Kidney epithelial cell (primary cell): ENCODE results near the gene TJP2. TPM values are rescaled to one million over a fixed set of nuclear protein-coding genes. Genes with fewer than 3 reads are reported as not detected.

Experiments used
- DNase-seq: peaks from one replicate; pipeline ENCODE4 v3.0.0-alpha.2; 2010; ENCODE audit warnings: low read depth
- H3K27me3 ChIP-seq: 2 replicates; pipeline ENCODE4 v1.6.0; 2011; ENCODE audit warnings: low read length; ENCODE audit not compliant: control insufficient read depth, insufficient read depth
- H3K36me3 ChIP-seq: 2 replicates; pipeline ENCODE4 v1.5.1; 2011; ENCODE audit warnings: low read length; ENCODE audit not compliant: control insufficient read depth, insufficient read depth
- H3K4me3 ChIP-seq: 2 replicates; pipeline ENCODE4 v1.5.1; 2011; ENCODE audit warnings: low read depth, mild to moderate bottlenecking, control low read depth, low read length
- CTCF ChIP-seq: IDR thresholded peaks from 2 replicates; pipeline ENCODE4 v1.5.1; 2011; ENCODE audit warnings: mild to moderate bottlenecking, moderate library complexity, low read length, control low read depth, inconsistent platforms; ENCODE audit not compliant: insufficient read depth, poor library complexity, severe bottlenecking
- total RNA-seq: library from RNA; depleted of rRNA; stranded (reverse); fragments of >200 nt; gene quantifications from 2 replicates; pipeline ENCODE4 v1.2.3, GENCODE V29; 2015

Gene TJP2
- total RNA-seq, 1 donor from 2014 or later = 341 TPM

- no peak for DNase-seq
- peaks cover 2% of the 10 kb centered on the region for H3K36me3 ChIP-seq
- TF ChIP-seq CTCF = no peak
- H3K27me3 ChIP-seq = no peaks in the 10 kb centered on the region
- no peak overlapping the region for H3K4me3 ChIP-seq
Observed at GRCh38 chr9:69243116-69243515, 69.0 kb downstream of the TJP2 start.

GRCh38 chr9:69246629-69247028 lies 72.6 kb downstream of the TJP2 start:
- no peak for TF ChIP-seq CTCF
- Histone ChIP-seq H3K27me3 (no peaks in the 10 kb centered on the region), H3K4me3 (no peak overlapping the region), H3K36me3 (peaks cover 6% of the 10 kb centered on the region)
- DNase-seq = no peak

- no peak overlapping the region for H3K4me3 ChIP-seq
- H3K27me3 ChIP-seq = no peaks in the 10 kb centered on the region
- peaks cover 6% of the 10 kb centered on the region for H3K36me3 ChIP-seq
- DNase-seq = no peak
- TF ChIP-seq CTCF = no peak
Observed at GRCh38 chr9:69248005-69248404, 73.9 kb downstream of the TJP2 start.

- no peaks in the 10 kb centered on the region for H3K27me3 ChIP-seq
- no peak for DNase-seq
- H3K36me3 ChIP-seq = peaks cover 6% of the 10 kb centered on the region
- no peak for TF ChIP-seq CTCF
- no peak overlapping the region for H3K4me3 ChIP-seq
Observed at GRCh38 chr9:69249337-69249736, 75.3 kb downstream of the TJP2 start.

GRCh38 chr9:69250681-69251080 lies 76.6 kb downstream of the TJP2 start:
- TF ChIP-seq CTCF = no peak
- Histone ChIP-seq H3K4me3 (no peak overlapping the region), H3K36me3 (peaks cover 6% of the 10 kb centered on the region), H3K27me3 (no peaks in the 10 kb centered on the region)
- DNase-seq = no peak

GRCh38 chr9:69252436-69252835 lies 78.4 kb downstream of the TJP2 start:
- H3K36me3 ChIP-seq = peaks cover 6% of the 10 kb centered on the region
- no peak overlapping the region for H3K4me3 ChIP-seq
- TF ChIP-seq CTCF = no peak
- no peaks in the 10 kb centered on the region for H3K27me3 ChIP-seq
- DNase-seq = no peak
